ENCODE results near the gene NDC1. TPM values are rescaled to one million over a fixed set of nuclear protein-coding genes. Genes with fewer than 3 reads are reported as not detected.

The NDC1 gene
- total RNA-seq, 2 experiments from 2014 or later: 27.8 to 28.6 TPM

DNA sequence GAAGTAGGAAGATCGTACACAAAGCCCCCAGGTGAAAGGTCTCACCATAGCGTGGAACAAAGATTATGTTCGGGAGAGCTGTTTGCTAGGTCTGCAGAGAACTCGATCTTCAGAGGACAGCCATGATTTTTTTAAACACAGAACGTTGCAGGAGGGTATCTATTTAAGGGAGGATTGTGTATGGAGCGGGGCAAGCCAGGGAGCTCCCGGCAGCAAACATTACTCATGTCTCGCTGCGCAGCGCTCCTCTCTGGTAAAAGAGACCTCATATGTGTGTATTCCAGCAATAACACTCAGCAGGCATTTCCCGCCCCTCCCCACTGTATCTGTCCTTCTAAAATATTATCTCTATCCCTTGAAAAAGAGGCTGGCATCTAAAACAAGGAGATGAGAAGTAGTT is 101.8 kb downstream of the NDC1 start:
- H3K4me1 Mint-ChIP-seq (ENCODE audit: low read depth): peaks cover 7% of the 10 kb centered on the region
- DNase-seq: no peak
- no peak overlapping the region for H3K4me3 Mint-ChIP-seq
- no peaks in the 10 kb centered on the region for H3K9me3 Mint-ChIP-seq (ENCODE audit: insufficient read depth)
- CTCF ChIA-PET: no interaction called here
- no peak overlapping the region for H3K27ac Mint-ChIP-seq
- no peaks in the 10 kb centered on the region for H3K36me3 Mint-ChIP-seq (ENCODE audit: low read depth)
- POLR2A ChIA-PET: no interaction called here
- H3K27me3 Mint-ChIP-seq (ENCODE audit: low read depth): peaks cover 68% of the 10 kb centered on the region
- no peak for ATAC-seq

DNA sequence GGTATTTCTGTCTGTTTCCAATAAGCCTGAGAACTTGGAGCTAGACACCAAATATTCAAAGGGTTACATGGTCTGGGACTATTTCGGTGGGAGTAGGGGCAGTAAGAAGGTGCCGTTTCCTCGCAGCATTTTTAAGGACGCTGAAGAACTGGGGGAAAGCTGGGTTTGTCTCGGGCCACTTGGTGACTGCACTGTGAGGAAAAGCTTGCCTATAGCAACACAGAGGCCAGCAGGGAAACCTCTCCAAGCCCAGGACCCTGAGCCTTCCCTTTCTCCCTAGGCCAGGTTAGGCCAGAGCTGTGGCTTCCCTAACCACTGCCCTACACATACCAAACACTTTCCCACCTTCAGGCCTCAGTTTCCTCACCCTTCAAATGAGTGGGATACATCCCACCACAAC is 102.4 kb downstream of the NDC1 start:
- Mint-ChIP-seq H3K4me3 (no peak overlapping the region), H3K4me1 (ENCODE audit: low read depth) (peaks cover 7% of the 10 kb centered on the region), H3K9me3 (ENCODE audit: insufficient read depth) (no peaks in the 10 kb centered on the region), H3K27ac (no peak overlapping the region), H3K36me3 (ENCODE audit: low read depth) (no peaks in the 10 kb centered on the region), H3K27me3 (ENCODE audit: low read depth) (peaks cover 63% of the 10 kb centered on the region)
- POLR2A ChIA-PET: no interaction called here
- CTCF ChIA-PET: no interaction called here
- ATAC-seq (no peak), DNase-seq (no peak)

DNA sequence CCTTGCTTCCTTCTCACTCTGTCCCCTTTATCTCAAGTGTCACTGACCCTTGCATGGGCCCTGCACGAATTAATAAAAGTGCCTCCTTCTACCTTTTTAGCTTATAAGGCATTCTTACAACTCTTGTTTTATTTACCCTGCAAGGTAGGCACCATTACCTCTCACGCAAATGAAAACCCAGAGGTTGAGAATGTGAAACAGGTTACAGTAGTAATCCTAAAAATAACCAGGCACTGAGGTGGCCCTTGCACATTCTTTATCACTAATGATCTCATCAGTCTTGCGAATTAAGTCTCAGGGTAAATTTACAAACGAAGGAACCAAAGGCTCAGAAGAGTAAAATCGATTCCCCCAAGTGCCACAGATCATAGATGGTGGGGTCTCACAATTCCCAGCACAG is 102.8 kb downstream of the NDC1 start:
- Mint-ChIP-seq H3K27ac (no peak overlapping the region), H3K9me3 (ENCODE audit: insufficient read depth) (no peaks in the 10 kb centered on the region), H3K4me3 (no peak overlapping the region), H3K27me3 (ENCODE audit: low read depth) (peaks cover 63% of the 10 kb centered on the region), H3K36me3 (ENCODE audit: low read depth) (no peaks in the 10 kb centered on the region), H3K4me1 (ENCODE audit: low read depth) (peaks cover 7% of the 10 kb centered on the region)
- DNase-seq: no peak
- CTCF ChIA-PET: no interaction called here
- ATAC-seq: no peak
- POLR2A ChIA-PET: interaction anchor here (0.6 kb wide), 1 partner anchor 17 kb away, joined by 3 read pairs; no protein-coding TSS in a partner anchor

- Mint-ChIP-seq H3K4me1 (ENCODE audit: low read depth) (peaks cover 5% of the 10 kb centered on the region), H3K9me3 (ENCODE audit: insufficient read depth) (no peaks in the 10 kb centered on the region), H3K27me3 (ENCODE audit: low read depth) (peaks cover 58% of the 10 kb centered on the region), H3K36me3 (ENCODE audit: low read depth) (no peaks in the 10 kb centered on the region), H3K4me3 (no peak overlapping the region), H3K27ac (no peak overlapping the region)
- ATAC-seq (no peak), DNase-seq (no peak)
- ChIA-PET CTCF (no interaction called here), POLR2A (interaction anchor here (0.6 kb wide), 1 partner anchor 17 kb away, joined by 3 read pairs; no protein-coding TSS in a partner anchor)
Observed at GRCh38 chr1:53734650-53735211, 103.4 kb downstream of the NDC1 start.

- Mint-ChIP-seq H3K27ac (no peak overlapping the region), H3K36me3 (ENCODE audit: low read depth) (no peaks in the 10 kb centered on the region), H3K4me3 (no peak overlapping the region), H3K27me3 (ENCODE audit: low read depth) (peaks cover 55% of the 10 kb centered on the region), H3K4me1 (ENCODE audit: low read depth) (peaks cover 2% of the 10 kb centered on the region), H3K9me3 (ENCODE audit: insufficient read depth) (no peaks in the 10 kb centered on the region)
- CTCF ChIA-PET: no interaction called here
- POLR2A ChIA-PET: interaction anchor here (0.6 kb wide), 1 partner anchor 297 kb away, joined by 3 read pairs; no protein-coding TSS in a partner anchor
- ATAC-seq (no peak), DNase-seq (no peak)
Observed at GRCh38 chr1:53733975-53734649, 104.0 kb downstream of the NDC1 start.

- Mint-ChIP-seq H3K36me3 (ENCODE audit: low read depth) (no peaks in the 10 kb centered on the region), H3K4me3 (no peak overlapping the region), H3K27me3 (ENCODE audit: low read depth) (peaks cover 51% of the 10 kb centered on the region), H3K4me1 (ENCODE audit: low read depth) (peaks cover 2% of the 10 kb centered on the region), H3K9me3 (ENCODE audit: insufficient read depth) (no peaks in the 10 kb centered on the region), H3K27ac (no peak overlapping the region)
- POLR2A ChIA-PET: interaction anchor here (0.6 kb wide), 1 partner anchor 298 kb away, joined by 3 read pairs; no protein-coding TSS in a partner anchor
- DNase-seq (no peak), ATAC-seq (no peak)
- CTCF ChIA-PET: no interaction called here
Observed at GRCh38 chr1:53733447-53733931, 104.6 kb downstream of the NDC1 start.

GRCh38 chr1:53732912-53733317 is 105.2 kb downstream of the NDC1 start:
- no peak for DNase-seq
- no peak for ATAC-seq
- no peaks in the 10 kb centered on the region for H3K9me3 Mint-ChIP-seq (ENCODE audit: insufficient read depth)
- H3K36me3 Mint-ChIP-seq (ENCODE audit: low read depth): no peaks in the 10 kb centered on the region
- no peak overlapping the region for H3K27ac Mint-ChIP-seq
- ChIA-PET POLR2A (no interaction called here), CTCF (no interaction called here)
- peaks cover 2% of the 10 kb centered on the region for H3K4me1 Mint-ChIP-seq (ENCODE audit: low read depth)
- peaks cover 48% of the 10 kb centered on the region for H3K27me3 Mint-ChIP-seq (ENCODE audit: low read depth)
- H3K4me3 Mint-ChIP-seq: no peak overlapping the region

- ATAC-seq: no peak
- Mint-ChIP-seq H3K4me1 (ENCODE audit: low read depth) (peaks cover 1% of the 10 kb centered on the region), H3K9me3 (ENCODE audit: insufficient read depth) (no peaks in the 10 kb centered on the region), H3K4me3 (no peak overlapping the region), H3K27ac (no peak overlapping the region), H3K36me3 (ENCODE audit: low read depth) (no peaks in the 10 kb centered on the region), H3K27me3 (ENCODE audit: low read depth) (peaks cover 46% of the 10 kb centered on the region)
- CTCF ChIA-PET: no interaction called here
- POLR2A ChIA-PET: no interaction called here
- DNase-seq: no peak
Observed at GRCh38 chr1:53732409-53732808, 105.7 kb downstream of the NDC1 start.

- H3K4me3 Mint-ChIP-seq: no peak overlapping the region
- no peaks in the 10 kb centered on the region for H3K9me3 Mint-ChIP-seq (ENCODE audit: insufficient read depth)
- H3K4me1 Mint-ChIP-seq (ENCODE audit: low read depth): no peaks in the 10 kb centered on the region
- no peaks in the 10 kb centered on the region for H3K36me3 Mint-ChIP-seq (ENCODE audit: low read depth)
- no peak overlapping the region for H3K27ac Mint-ChIP-seq
- no peak for ATAC-seq
- H3K27me3 Mint-ChIP-seq (ENCODE audit: low read depth): peaks cover 40% of the 10 kb centered on the region
- CTCF ChIA-PET: no interaction called here
- DNase-seq: no peak
- POLR2A ChIA-PET: no interaction called here
Observed at GRCh38 chr1:53731779-53732305, 106.3 kb downstream of the NDC1 start.

DNA sequence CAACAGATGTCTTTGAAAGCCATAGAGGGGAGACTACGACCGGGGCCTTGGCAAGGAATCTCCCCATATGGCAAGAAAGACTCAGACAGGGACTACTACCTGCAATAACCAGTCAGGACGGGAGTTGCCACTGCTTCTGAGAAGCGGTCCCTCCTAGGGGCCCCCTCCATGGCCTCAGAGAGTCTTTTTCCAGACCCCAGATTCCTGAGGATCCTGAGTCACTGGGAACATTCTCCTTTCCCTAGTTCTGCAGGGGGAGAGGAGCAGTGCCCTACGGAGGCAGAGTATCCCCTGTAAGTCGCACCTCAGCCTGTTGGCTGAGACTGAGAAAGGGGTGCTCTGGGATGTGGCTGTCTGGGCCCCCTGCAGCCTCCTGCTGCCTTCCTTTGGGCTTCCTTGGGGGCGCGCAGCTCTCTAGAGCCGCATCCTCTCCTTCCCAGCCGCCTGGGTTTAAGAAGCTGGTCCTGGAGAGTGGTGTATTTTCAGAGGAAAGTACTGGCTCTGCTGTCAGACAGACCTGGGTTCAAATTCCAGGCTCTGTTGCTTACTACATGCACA is 107.0 kb downstream of the NDC1 start:
- ATAC-seq: no peak
- POLR2A ChIA-PET: no interaction called here
- H3K9me3 Mint-ChIP-seq (ENCODE audit: insufficient read depth): no peaks in the 10 kb centered on the region
- H3K36me3 Mint-ChIP-seq (ENCODE audit: low read depth): no peaks in the 10 kb centered on the region
- no peaks in the 10 kb centered on the region for H3K4me1 Mint-ChIP-seq (ENCODE audit: low read depth)
- no peak for DNase-seq
- H3K27me3 Mint-ChIP-seq (ENCODE audit: low read depth): peaks cover 35% of the 10 kb centered on the region
- no peak overlapping the region for H3K27ac Mint-ChIP-seq
- CTCF ChIA-PET: no interaction called here
- H3K4me3 Mint-ChIP-seq: no peak overlapping the region

DNA sequence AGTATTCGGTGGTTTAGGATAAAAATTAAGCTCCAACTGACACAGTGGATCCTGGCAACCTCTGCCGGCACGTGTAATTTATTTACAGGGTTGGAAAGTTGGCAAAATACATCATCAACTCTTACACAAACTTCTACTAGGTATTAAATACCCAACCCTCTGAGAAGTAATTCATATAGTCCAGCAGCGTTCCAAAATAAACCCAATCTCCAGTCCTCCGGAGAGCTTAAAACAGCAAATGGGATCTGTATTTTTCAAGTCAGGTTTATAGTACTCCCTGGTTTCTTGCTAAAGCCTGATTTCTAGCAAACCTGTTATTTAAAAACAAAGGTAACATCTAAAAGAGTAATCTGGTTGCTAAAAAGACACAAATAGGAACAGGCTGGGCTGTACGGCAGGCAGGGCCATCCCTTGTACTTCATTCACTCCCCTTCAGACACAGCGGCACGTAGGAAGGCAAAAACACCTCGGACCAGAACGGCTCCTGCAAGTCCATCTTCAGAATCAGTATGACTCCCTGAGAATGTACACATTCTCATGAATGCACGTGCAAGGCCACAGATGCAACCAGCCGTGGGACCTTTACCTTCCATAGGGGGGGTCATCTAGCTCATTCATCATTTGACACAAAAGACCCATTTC is 107.8 kb downstream of the NDC1 start:
- no peaks in the 10 kb centered on the region for H3K9me3 Mint-ChIP-seq (ENCODE audit: insufficient read depth)
- DNase-seq (no peak), ATAC-seq (no peak)
- H3K36me3 Mint-ChIP-seq (ENCODE audit: low read depth): no peaks in the 10 kb centered on the region
- H3K4me3 Mint-ChIP-seq: no peak overlapping the region
- H3K4me1 Mint-ChIP-seq (ENCODE audit: low read depth): no peaks in the 10 kb centered on the region
- H3K27me3 Mint-ChIP-seq (ENCODE audit: low read depth): peaks cover 28% of the 10 kb centered on the region
- no peak overlapping the region for H3K27ac Mint-ChIP-seq
- CTCF ChIA-PET: interaction anchor here (0.8 kb wide), 1 partner anchor 258 kb away, joined by 3 read pairs; no protein-coding TSS in a partner anchor
- POLR2A ChIA-PET: interaction anchor here (0.6 kb wide), 1 partner anchor 85 kb away, joined by 3 read pairs; no protein-coding TSS in a partner anchor

Data from activated CD8-positive, alpha-beta T cell treated with anti-CD3 and anti-CD28 coated beads, Interleukin-2, amount 10 ng/mL, durations not matched to agents 7 days and 5 days (primary cell).